Measurements from ENCODE around the gene RBM22.
"Not testable (repeated sequence)": the region's sequence is repeated elsewhere in the genome, so short reads cannot be mapped to it uniquely, and the experiment has no call there.

RBM22 gene

GRCh38 chr5:150700594-150701377 lies at the start of gene RBM22:
TSS of gene RBM22 (minus strand) at chr5:150701062. CDS start at chr5:150700985, 77 bp downstream.
- peak; percentile 90 to 92 for DNase-seq

- no peak for DNase-seq
These were observed 49.6 kb upstream of the RBM22 start for GRCh38 chr5:150750469-150750868.

DNA sequence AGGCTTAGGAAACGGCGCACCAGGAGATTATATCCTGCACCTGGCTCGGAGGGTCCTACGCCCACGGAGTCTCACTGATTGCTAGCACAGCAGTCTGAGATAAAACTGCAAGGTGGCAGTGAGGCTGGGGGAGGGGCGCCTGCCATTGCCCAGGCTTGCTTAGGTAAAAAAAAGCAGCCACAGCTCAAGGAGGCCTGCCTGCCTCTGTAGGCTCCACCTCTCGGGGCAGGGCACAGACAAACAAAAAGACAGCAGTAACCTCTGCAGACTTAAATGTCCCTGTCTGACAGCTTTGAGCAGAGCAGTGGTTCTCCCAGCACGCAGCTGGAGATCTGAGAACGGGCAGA lies 42.3 kb upstream of the RBM22 start:
- not testable (repeated sequence) for DNase-seq

DNA sequence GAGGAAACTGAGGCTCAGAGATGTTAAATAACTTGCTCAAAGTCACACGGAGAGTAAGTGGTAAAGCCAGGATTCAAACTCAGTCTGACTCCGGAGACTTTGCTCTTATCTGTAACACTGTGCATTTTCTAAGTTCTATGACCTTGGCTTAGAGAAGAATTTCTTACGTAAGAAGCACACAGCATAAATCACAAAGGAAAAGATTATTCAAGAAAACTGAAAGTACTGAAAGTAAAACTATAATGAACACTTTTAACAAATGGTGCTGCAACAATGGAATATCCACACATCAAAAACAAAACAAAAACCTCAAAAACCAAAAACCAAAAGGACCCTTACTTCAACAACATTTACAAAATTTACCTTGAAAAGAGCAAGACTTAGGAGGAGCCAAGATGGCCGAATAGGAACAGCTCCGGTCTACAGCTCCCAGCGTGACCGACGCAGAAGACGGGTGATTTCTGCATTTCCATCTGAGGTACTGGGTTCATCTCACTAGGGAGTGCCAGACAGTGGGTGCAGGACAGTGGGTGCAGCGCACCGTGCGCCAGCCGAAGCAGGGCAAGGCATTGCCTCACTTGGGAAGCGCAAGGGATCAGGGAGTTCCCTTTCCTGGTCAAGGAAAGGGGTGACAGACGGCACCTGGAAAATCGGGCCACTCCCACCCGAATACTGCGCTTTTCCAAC lies 41.7 kb upstream of the RBM22 start:
- not testable (repeated sequence) for DNase-seq

DNA sequence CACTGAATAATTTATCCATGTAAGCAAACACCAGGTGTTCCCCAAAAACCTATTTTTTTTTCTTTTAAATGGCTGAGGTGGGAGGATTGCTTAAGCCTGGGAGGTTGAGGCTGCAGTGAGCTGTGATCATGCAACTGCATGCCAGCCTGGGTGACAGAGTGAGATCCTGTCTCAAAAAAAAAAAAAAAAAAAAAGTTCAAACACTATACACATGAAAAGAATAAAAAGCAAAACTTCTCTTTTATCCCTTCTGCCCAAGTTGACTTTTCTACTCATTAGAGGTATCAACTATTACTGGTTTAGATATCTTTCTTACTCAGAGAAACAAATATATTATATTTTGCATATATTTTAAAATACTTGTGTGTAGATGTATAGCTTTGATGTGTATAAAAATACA lies 40.1 kb upstream of the RBM22 start:
- DNase-seq, result no peak

- no peak for DNase-seq
These were observed 38.0 kb upstream of the RBM22 start for GRCh38 chr5:150738862-150739261.

GRCh38 chr5:150734579-150735384 lies 33.9 kb upstream of the RBM22 start:
- DNase-seq, result peak; percentile 13 to 51

GRCh38 chr5:150731669-150732242 lies 30.9 kb upstream of the RBM22 start:
- DNase-seq, result no peak

GRCh38 chr5:150729859-150730258 lies 29.0 kb upstream of the RBM22 start:
- no peak for DNase-seq

- DNase-seq, result no peak
These were observed 23.0 kb upstream of the RBM22 start for GRCh38 chr5:150723845-150724244.

- DNase-seq, result peak in 1 of 2 donors; percentile 15
These were observed 9.3 kb upstream of the RBM22 start for GRCh38 chr5:150710165-150710564.

DNA sequence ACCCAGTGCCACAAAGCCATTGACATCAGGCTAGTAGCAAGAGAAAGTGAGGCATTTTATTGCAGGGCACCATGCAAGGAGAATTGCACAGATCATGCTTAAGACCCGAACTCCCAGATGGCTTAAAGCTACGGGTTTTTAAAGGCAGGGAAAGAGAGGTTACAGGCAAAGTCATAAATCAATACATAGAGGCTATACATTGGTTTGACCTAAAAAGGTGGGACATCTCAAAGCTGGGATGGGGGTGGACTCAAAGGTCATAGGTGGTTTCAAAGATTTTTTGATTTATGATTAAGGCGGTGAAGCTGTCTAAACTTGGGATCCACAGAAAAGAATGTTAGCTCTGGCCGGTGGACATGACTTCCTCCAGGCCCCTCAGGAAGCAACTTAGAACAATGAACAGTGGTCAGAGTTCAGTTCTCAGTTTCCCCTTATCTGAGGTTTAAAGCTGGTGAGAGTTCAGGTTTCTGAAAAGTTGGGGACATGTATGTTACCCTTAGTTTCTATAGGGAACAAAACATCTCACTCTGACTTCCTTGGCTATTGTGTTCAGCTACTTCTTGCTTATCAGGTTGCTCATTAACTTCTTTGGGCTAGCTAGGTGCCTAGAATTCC lies 6.0 kb upstream of the RBM22 start:
- no peak for DNase-seq

- DNase-seq, result no peak
These were observed 2.9 kb upstream of the RBM22 start for GRCh38 chr5:150703762-150704161.

DNA sequence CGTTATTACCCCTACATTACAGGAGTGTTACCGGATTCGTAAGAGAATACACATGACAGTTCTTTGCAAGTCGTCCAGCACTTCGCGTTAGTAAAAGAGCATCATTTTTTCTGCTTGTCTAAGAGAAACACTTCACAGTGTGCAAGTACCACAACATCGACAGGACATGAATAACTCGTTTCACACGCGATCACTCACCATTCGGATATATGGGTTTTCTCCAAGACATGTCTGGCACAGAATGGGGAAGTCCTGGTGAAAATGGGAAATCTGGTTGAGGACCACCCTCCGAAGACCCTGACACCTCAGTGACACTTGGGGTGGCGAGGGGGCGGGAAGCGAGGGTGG lies 642 bp downstream of the RBM22 start:
- DNase-seq, result no peak

DNA sequence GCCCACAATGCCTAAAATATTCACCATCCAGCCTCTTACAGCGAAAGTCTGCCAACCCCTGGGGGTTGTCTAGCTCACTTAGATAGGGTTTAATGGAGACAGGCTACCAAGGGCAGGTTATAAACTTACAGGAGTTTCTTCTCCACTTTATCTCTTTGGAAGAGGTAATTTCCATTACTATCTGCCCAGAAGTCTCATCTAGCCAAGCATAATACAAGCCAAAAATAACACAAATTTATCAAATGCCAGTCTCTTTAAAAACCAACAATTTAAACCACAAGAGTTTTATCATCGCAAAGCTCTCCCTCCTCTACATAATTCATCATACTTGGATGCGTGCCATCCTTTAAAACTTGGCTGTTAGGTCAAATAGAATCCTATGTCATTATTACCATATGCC lies 6.2 kb downstream of the RBM22 start:
- DNase-seq, result no peak

GRCh38 chr5:150692276-150692675 lies 8.6 kb downstream of the RBM22 start:
- no peak for DNase-seq

DNA sequence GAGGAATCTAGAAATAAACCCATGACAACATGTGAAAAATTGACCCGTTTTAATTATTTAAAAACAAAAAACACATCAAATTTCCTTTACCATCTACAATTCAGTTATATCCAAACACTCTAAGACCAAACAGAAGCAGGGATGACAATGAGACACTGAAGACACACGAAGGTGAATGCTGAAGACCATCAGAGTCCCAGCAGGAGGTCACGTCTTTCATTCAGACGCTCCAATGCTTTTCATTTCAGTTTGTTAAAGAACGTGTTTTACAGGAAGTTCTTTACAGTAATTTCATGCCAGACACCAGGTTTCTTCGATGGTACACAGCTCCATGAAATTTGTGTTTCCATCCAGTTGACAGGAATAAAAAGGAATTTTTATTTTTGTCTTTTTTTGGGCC lies 10.1 kb downstream of the RBM22 start:
- no peak for DNase-seq

DNA sequence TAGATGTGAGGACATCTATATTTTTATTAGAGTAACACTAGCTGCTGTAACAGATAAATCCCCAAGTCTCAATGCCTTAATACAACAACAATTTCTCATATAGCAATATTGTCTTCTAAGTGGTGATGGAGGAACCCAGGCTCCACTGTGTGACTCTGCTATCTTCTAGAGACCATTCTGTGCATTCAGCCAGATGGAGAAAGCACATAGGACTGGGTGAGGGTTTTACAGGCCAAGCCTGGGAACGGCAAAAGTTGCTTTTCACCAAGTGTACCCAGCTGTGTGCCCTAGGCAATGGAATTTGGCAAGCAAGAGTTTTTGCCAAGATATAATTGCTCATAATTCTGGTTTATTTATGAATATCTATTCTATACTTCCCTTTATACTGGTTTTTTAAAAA lies 11.7 kb downstream of the RBM22 start:
- DNase-seq, result no peak

DNA sequence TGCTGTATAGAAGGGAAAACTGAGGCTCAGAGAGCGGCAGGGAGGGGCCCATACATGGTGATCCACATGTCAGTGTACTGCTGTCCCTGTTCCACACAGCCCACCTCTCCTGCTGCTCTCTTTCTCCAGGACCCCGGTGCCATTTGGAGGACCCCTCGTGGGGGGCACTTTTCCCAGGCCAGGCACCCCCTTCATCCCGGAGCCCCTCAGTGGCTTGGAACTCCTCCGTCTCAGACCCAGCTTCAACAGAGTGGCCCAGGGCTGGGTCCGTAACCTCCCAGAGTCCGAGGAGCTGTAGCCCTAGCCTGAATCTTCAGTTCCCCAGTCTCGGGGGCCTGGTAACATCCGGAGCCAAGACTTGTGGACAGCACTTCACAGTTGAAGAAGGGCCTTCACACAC lies 24.3 kb downstream of the RBM22 start:
- DNase-seq, result no peak

GRCh38 chr5:150675069-150675468 lies 25.8 kb downstream of the RBM22 start:
- DNase-seq, result no peak

- no peak for DNase-seq
These were observed 26.5 kb downstream of the RBM22 start for GRCh38 chr5:150674341-150674821.

DNA sequence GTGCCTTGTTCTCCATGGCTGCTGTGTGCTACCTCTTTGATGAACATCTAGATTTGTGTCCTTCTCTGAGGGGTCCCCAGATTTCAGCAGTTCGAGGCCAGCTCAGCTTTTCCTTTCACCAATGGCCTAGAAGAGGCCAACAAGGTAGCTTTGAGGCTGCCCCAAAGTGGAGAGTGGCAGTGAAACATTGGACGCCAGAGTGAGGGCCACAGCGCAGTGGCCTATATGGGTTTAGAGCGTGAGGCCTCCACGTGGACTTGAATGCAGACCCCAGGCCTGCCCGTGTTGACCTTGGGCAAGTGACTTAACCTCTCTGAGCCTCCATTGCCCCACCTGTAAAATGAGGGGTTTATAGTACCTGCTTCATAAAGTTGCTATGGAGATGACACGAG lies 28.0 kb downstream of the RBM22 start:
- DNase-seq, result no peak
